Stimulated activated CD4-positive, alpha-beta T cell treated with anti-CD3 and anti-CD28 coated beads, Interleukin-12 subunit alpha, Interleukin-12 subunit beta, amount 100 ng/mL, for 24 hours (primary cell): ENCODE data around the gene SLC12A7.
"Not testable (repeated sequence)": the region's sequence is repeated elsewhere in the genome, so short reads cannot be mapped to it uniquely, and the experiment has no call there.

ENCODE experiments used
- DNase-seq, 2 experiments: peaks; one replicate each; pipeline ENCODE4 v3.0.0-alpha.2; 2020; ENCODE audit warnings: low read depth in 2 of 2

The SLC12A7 gene

GRCh38 chr5:1035421-1036405 is 76.2 kb downstream of the SLC12A7 start:
- DNase-seq, result no peak

GRCh38 chr5:1034986-1035385 is 76.9 kb downstream of the SLC12A7 start:
- DNase-seq, result no peak

- DNase-seq, result no peak
These were observed 77.4 kb downstream of the SLC12A7 start for GRCh38 chr5:1034421-1034905.

- no peak for DNase-seq
These were observed 78.0 kb downstream of the SLC12A7 start for GRCh38 chr5:1033606-1034420.

GRCh38 chr5:1033178-1033577 is 78.7 kb downstream of the SLC12A7 start:
- no peak for DNase-seq

GRCh38 chr5:1032551-1033027 is 79.3 kb downstream of the SLC12A7 start:
- DNase-seq, result no peak

- DNase-seq, result no peak
These were observed 79.9 kb downstream of the SLC12A7 start for GRCh38 chr5:1032011-1032410.

GRCh38 chr5:1031306-1031959 is 80.4 kb downstream of the SLC12A7 start:
- DNase-seq, result no peak

GRCh38 chr5:1030801-1031271 is 81.0 kb downstream of the SLC12A7 start:
- DNase-seq, result no peak

GRCh38 chr5:1029945-1030625 is 81.8 kb downstream of the SLC12A7 start:
- DNase-seq, result no peak

GRCh38 chr5:1029282-1029944 is 82.5 kb downstream of the SLC12A7 start:
- DNase-seq, result no peak

- no peak for DNase-seq
These were observed 83.2 kb downstream of the SLC12A7 start for GRCh38 chr5:1028481-1029281.

- no peak for DNase-seq
These were observed 84.0 kb downstream of the SLC12A7 start for GRCh38 chr5:1027631-1028441.

GRCh38 chr5:1026700-1027621 is 84.9 kb downstream of the SLC12A7 start:
- no peak for DNase-seq

GRCh38 chr5:1021969-1022336 is 89.9 kb downstream of the SLC12A7 start:
- DNase-seq, result not testable (repeated sequence)

GRCh38 chr5:1021136-1021968 is 90.5 kb downstream of the SLC12A7 start:
- DNase-seq, result no peak

GRCh38 chr5:1020452-1020961 is 91.4 kb downstream of the SLC12A7 start:
- DNase-seq, result no peak
